ENCODE measurements around the gene LRRC10.

GRCh38 chr12:69619050-69619449 lies 8.3 kb upstream of the LRRC10 start:
- no peak for TF ChIP-seq POLR2A (IDR thresholded peaks at IDR 0.05)
- TF ChIP-seq, protein P1, sequence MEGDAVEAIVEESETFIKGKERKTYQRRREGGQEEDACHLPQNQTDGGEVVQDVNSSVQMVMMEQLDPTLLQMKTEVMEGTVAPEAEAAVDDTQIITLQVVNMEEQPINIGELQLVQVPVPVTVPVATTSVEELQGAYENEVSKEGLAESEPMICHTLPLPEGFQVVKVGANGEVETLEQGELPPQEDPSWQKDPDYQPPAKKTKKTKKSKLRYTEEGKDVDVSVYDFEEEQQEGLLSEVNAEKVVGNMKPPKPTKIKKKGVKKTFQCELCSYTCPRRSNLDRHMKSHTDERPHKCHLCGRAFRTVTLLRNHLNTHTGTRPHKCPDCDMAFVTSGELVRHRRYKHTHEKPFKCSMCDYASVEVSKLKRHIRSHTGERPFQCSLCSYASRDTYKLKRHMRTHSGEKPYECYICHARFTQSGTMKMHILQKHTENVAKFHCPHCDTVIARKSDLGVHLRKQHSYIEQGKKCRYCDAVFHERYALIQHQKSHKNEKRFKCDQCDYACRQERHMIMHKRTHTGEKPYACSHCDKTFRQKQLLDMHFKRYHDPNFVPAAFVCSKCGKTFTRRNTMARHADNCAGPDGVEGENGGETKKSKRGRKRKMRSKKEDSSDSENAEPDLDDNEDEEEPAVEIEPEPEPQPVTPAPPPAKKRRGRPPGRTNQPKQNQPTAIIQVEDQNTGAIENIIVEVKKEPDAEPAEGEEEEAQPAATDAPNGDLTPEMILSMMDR (IDR thresholded peaks at IDR 0.05) = no peak
